H1 (cell line): ENCODE data around the gene ZYG11B. TPM values are rescaled to one million over a fixed set of nuclear protein-coding genes. Genes with fewer than 3 reads are reported as not detected.
"Not testable (repeated sequence)": the region's sequence is repeated elsewhere in the genome, so short reads cannot be mapped to it uniquely, and the experiment has no call there.

ENCODE experiments used
- CTCF ChIA-PET: fragments of 300-600 bp; sonication (Branson Sonifier 250); formaldehyde crosslinking; loops from one replicate; lab custom pipeline; 2021; ENCODE audit not compliant: partially characterized antibody; lab: Charles Lee
- POLR2A ChIA-PET: fragments of 300-600 bp; sonication (Branson Sonifier 250); formaldehyde crosslinking; loops from one replicate; lab custom pipeline; 2021; ENCODE audit warnings: inconsistent platforms; ENCODE audit not compliant: partially characterized antibody; lab: Charles Lee
- DNase-seq, 2 experiments: peaks; one replicate each; pipeline versions ENCODE4 v3.0.0 to v3.0.0-alpha.2; 2010 to 2022; ENCODE audit warnings: low spot score in 2 of 2, low read depth in 1 of 2, mixed read lengths in 1 of 2
- FAIRE-seq: peaks from 2 replicates; lab custom pipeline; 2011; peaks lifted over from hg19 to GRCh38; lab: Jason Lieb, UNC
- H2AFZ ChIP-seq: 2 replicates; pipeline ENCODE4 v1.8.1; 2012; ENCODE audit warnings: low read length, inconsistent platforms
- H2AK5ac ChIP-seq: 2 replicates; pipeline ENCODE4 v1.6.1; 2013; ENCODE audit warnings: low read depth, low read length
- H2BK120ac ChIP-seq: replicated peaks from 2 replicates; pipeline ENCODE3; 2013; ENCODE audit warnings: low read depth, low read length, inconsistent platforms
- H2BK12ac ChIP-seq: 2 replicates; pipeline ENCODE4 v1.6.1; 2013; ENCODE audit warnings: low read depth, low read length
- H2BK15ac ChIP-seq: 2 replicates; pipeline ENCODE4 v1.6.1; 2013; ENCODE audit warnings: low read length
- H2BK20ac ChIP-seq: 2 replicates; pipeline ENCODE4 v1.6.1; 2013; ENCODE audit warnings: low read length
- H2BK5ac ChIP-seq: 2 replicates; pipeline ENCODE4 v1.6.1; 2013; ENCODE audit warnings: low read depth, low read length
- H3K14ac ChIP-seq: 2 replicates; pipeline ENCODE4 v1.6.1; 2013; ENCODE audit warnings: inconsistent platforms; ENCODE audit not compliant: insufficient read length
- H3K18ac ChIP-seq: 2 replicates; pipeline ENCODE4 v1.6.1; 2013; ENCODE audit warnings: low read length; ENCODE audit errors: extremely low read depth
- H3K23ac ChIP-seq: 2 replicates; pipeline ENCODE4 v1.6.1; 2013; ENCODE audit warnings: inconsistent platforms; ENCODE audit not compliant: insufficient read length
- H3K23me2 ChIP-seq: 2 replicates; pipeline ENCODE4 v1.6.1; 2013; ENCODE audit warnings: low read depth, low read length
- H3K27ac ChIP-seq: 2 replicates; pipeline ENCODE4 v1.6.1; 2011; ENCODE audit warnings: low read depth, low read length, inconsistent platforms
- H3K27me3 ChIP-seq, 4 experiments: replicated peaks in 1 of 4; 1 replicate in 1 of 4; 2 replicates in 3 of 4; pipeline versions ENCODE4 v1.6.1 to v1.8.1; 2011 to 2013; ENCODE audit warnings: low read length in 3 of 4, mild to moderate bottlenecking in 3 of 4, inconsistent platforms in 2 of 4, mixed read lengths in 2 of 4, moderate library complexity in 1 of 4; ENCODE audit not compliant: control insufficient read depth in 3 of 4, insufficient read depth in 3 of 4; ENCODE audit errors: extremely low read depth in 1 of 4
- H3K36me3 ChIP-seq, 4 experiments: 2 replicates each; pipeline versions ENCODE4 v1.6.1 to v1.8.1; 2011 to 2013; ENCODE audit warnings: mild to moderate bottlenecking in 4 of 4, low read length in 3 of 4, moderate library complexity in 2 of 4, control low read depth in 1 of 4, inconsistent platforms in 1 of 4; ENCODE audit not compliant: insufficient read depth in 4 of 4, control insufficient read depth in 2 of 4
- H3K4ac ChIP-seq: replicated peaks from 2 replicates; pipeline ENCODE3; 2013; ENCODE audit warnings: low read length, low read depth, mixed read lengths, inconsistent platforms; ENCODE audit not compliant: insufficient read length
- H3K4me1 ChIP-seq, 4 experiments: replicated peaks in 1 of 4; 1 replicate in 1 of 4; 2 replicates in 3 of 4; pipeline versions ENCODE4 v1.6.1 to v1.8.1; 2011 to 2013; ENCODE audit warnings: low read length in 3 of 4, inconsistent platforms in 2 of 4, mixed read lengths in 1 of 4; ENCODE audit not compliant: insufficient read depth in 4 of 4, control insufficient read depth in 3 of 4
- H3K4me2 ChIP-seq, 2 experiments: 2 replicates each; pipeline versions ENCODE4 v1.6.1 to v1.8.1; 2011 to 2013; ENCODE audit warnings: low read depth in 2 of 2, low read length in 2 of 2, control low read depth in 1 of 2, inconsistent platforms in 1 of 2, mild to moderate bottlenecking in 1 of 2; ENCODE audit not compliant: insufficient read depth in 1 of 2
- H3K4me3 ChIP-seq, 4 experiments: fragments of 200-600, 300-600 bp in 1 of 4; sonication (generic), shearing (Covaris generic), sonication (Bioruptor Twin) in 1 of 4; 2 replicates each; pipeline versions ENCODE4 v1.5.1 to v1.8.1; 2011 to 2016; ENCODE audit warnings: low read length in 4 of 4, low read depth in 3 of 4, control low read depth in 2 of 4, inconsistent platforms in 2 of 4, mild to moderate bottlenecking in 2 of 4, mixed read lengths in 1 of 4, moderate library complexity in 1 of 4; ENCODE audit not compliant: insufficient read depth in 2 of 4; ENCODE audit errors: extremely low read depth in 1 of 4
- H3K56ac ChIP-seq: replicated peaks from 2 replicates; pipeline ENCODE3; 2013; ENCODE audit warnings: low read depth, mild to moderate bottlenecking, mixed read lengths, low read length, inconsistent platforms; ENCODE audit not compliant: insufficient read length
- H3K79me1 ChIP-seq: 2 replicates; pipeline ENCODE4 v1.6.1; 2013; ENCODE audit warnings: low read depth, low read length, control low read depth
- H3K79me2 ChIP-seq, 2 experiments: 2 replicates each; pipeline versions ENCODE4 v1.6.1 to v1.8.1; 2012 to 2013; ENCODE audit warnings: low read length in 2 of 2, mild to moderate bottlenecking in 2 of 2, inconsistent platforms in 1 of 2; ENCODE audit not compliant: insufficient read depth in 2 of 2, control insufficient read depth in 1 of 2
- H3K9ac ChIP-seq, 4 experiments: replicated peaks in 1 of 4; 1 replicate in 1 of 4; 2 replicates in 3 of 4; pipeline versions ENCODE4 v1.6.1 to v1.8.1; 2011 to 2013; ENCODE audit warnings: low read depth in 3 of 4, low read length in 3 of 4, control low read depth in 2 of 4, mild to moderate bottlenecking in 2 of 4, moderate library complexity in 2 of 4, inconsistent platforms in 1 of 4; ENCODE audit errors: extremely low read depth in 1 of 4
- H3K9me3 ChIP-seq, 2 experiments: 2 replicates each; pipeline versions ENCODE4 v1.6.1 to v1.8.1; 2012 to 2013; ENCODE audit warnings: mild to moderate bottlenecking in 2 of 2, moderate library complexity in 2 of 2, control low read depth in 1 of 2, inconsistent platforms in 1 of 2, low read depth in 1 of 2, low read length in 1 of 2, mixed read lengths in 1 of 2; ENCODE audit not compliant: insufficient read depth in 2 of 2
- H4K20me1 ChIP-seq, 2 experiments: replicated peaks in 1 of 2; 2 replicates each; pipeline versions ENCODE3 to v1.8.1; 2011 to 2013; ENCODE audit warnings: inconsistent platforms in 2 of 2, low read length in 2 of 2, mild to moderate bottlenecking in 1 of 2; ENCODE audit not compliant: insufficient read depth in 2 of 2, control insufficient read depth in 1 of 2
- H4K5ac ChIP-seq: 2 replicates; pipeline ENCODE4 v1.6.1; 2013; ENCODE audit warnings: low read length, low read depth, mixed read lengths, inconsistent platforms; ENCODE audit not compliant: insufficient read length
- H4K8ac ChIP-seq: 2 replicates; pipeline ENCODE4 v1.8.0; 2013; ENCODE audit warnings: mild to moderate bottlenecking, moderate library complexity, low read length, inconsistent platforms; ENCODE audit not compliant: insufficient read depth; ENCODE audit errors: extremely low read depth
- H4K91ac ChIP-seq: replicated peaks from 2 replicates; pipeline ENCODE3; 2013; ENCODE audit warnings: low read length, mixed read lengths, inconsistent platforms; ENCODE audit not compliant: insufficient read length
- SIX5 ChIP-seq: IDR thresholded peaks from 2 replicates; pipeline ENCODE4 v1.6.1; 2011; ENCODE audit warnings: mild to moderate bottlenecking, low read depth, low read length
- WGBS, 2 experiments: shearing (Covaris generic) in 1 of 2; methylation state at CpG; one replicate each; pipeline versions ENCODE4 v1.1.6 to v1.1.7; 2013 to 2015; ENCODE audit warnings: low lambda C conversion rate in 2 of 2, mixed read lengths in 2 of 2, inconsistent platforms in 1 of 2, low coverage in 1 of 2, missing lambda C conversion rate in 1 of 2; ENCODE audit not compliant: insufficient replicate concordance in 2 of 2, insufficient coverage in 1 of 2, insufficient read length in 1 of 2; ENCODE audit errors: extremely low coverage in 1 of 2, missing lambda C conversion rate in 1 of 2; 5-methylcytosine and 5-hydroxymethylcytosine counted together
- polyA plus RNA-seq, 7 experiments: library from polyadenylated mRNA; depleted of rRNA in 3 of 7; stranded (reverse) in 5 of 7; unstranded in 2 of 7; fragments of >200 nt in 5 of 7; fragments of 200-250 nt in 2 of 7; gene quantifications; 1 replicate in 5 of 7; 2 replicates in 1 of 7; 4 replicates in 1 of 7; pipeline versions ENCODE4 v1.2.1 to v1.2.3, GENCODE V29; 2011 to 2013; ENCODE audit warnings: missing spikeins in 2 of 7, mixed read lengths in 2 of 7
- total RNA-seq: library from RNA; stranded (reverse); fragmentation: NEBNext Ultra II Directional; extraction: Animal tissue kit (Norgen Biotek cat#: 25700); gene quantifications from 2 replicates; pipeline ENCODE4 v1.2.1, GENCODE V29; 2021

The ZYG11B gene
- total and polyA plus RNA-seq, 2 of the 8 experiments (the other 6 are each of a cell fraction or from before 2014, with no cell fraction given) = 4.4 to 20.9 TPM

DNA sequence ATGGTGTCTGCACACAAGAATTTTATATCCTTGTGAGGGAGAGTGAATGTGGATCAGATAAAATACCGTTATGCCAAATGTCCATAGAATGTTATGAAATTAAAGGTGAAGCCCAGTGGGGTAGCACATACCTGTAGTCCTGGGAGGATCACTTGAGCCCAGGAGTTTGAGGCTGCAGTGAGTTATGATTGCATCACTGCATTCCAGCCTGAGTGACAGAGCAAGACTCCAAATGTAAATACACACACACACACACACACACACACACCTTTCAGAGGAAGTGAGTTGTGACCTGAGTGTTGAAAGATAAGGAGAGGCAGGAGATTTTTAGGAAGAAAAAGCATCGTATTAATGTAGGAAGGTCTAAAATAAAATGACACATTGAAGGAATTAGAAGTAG is 88.2 kb downstream of the ZYG11B start:
- CTCF ChIA-PET = no interaction called here
- no peak overlapping the region for H2BK120ac ChIP-seq

DNA sequence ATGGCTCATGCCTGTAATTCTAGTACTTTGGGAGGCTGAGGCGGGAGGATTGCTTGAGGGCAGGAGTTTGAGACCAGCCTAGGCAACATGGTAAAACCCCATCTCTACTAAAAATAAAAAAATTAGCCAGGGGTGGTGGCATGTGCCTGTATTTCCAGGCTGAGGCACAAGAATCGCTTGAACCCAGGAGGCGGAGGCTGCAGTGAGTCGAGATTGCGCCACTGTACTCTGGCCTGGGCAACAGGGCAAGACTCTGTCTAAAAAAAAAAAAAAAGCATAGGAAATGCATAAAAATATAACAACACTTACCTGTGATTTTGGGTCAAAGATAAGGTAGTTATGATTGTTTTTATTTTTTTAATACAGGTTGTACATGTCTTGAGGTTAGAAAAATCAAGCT is 94.6 kb downstream of the ZYG11B start:
- CTCF ChIA-PET = interaction anchor here (0.6 to 0.7 kb wide), 2 partner anchors 82 to 356 kb away, joined by 3 to 6 read pairs; no protein-coding TSS in a partner anchor

More for the DNA sequence above, 88.2 kb downstream of the ZYG11B start:
- no peak overlapping the region for H4K91ac ChIP-seq
- H3K23ac ChIP-seq = no peak overlapping the region
- POLR2A ChIA-PET = no interaction called here
- FAIRE-seq (no peak), DNase-seq (no peak)
- H2BK5ac ChIP-seq = no peak overlapping the region
- TF ChIP-seq SIX5 = no peak
- no peaks in the 10 kb centered on the region for H3K4me1 ChIP-seq
- H2BK12ac ChIP-seq = no peak overlapping the region
- no peak overlapping the region for H2AFZ ChIP-seq
- H4K8ac ChIP-seq = no peak overlapping the region
- H3K27me3 ChIP-seq = no peaks in the 10 kb centered on the region
- H3K18ac ChIP-seq = no peak overlapping the region
- H3K4me2 ChIP-seq = no peak overlapping the region
- WGBS, 2 experiments = 88% methylated on average over 2 of the region's 2 CpGs; no CpG with 5 or more reads in 1 of the 2 experiments
- H3K23me2 ChIP-seq = no peaks in the 10 kb centered on the region
- no peaks in the 10 kb centered on the region for H3K79me2 ChIP-seq
- no peak overlapping the region for H3K9ac ChIP-seq
- peaks cover 0 to 19% (median 2%) of the 10 kb centered on the region in 4 experiments; a peak in 3 of 8 replicates for H3K36me3 ChIP-seq
- H2BK15ac ChIP-seq = no peak overlapping the region
- no peaks in the 10 kb centered on the region for H3K9me3 ChIP-seq
- no peak overlapping the region for H3K4ac ChIP-seq
- peaks cover 0 to 1% of the 10 kb centered on the region in 2 experiments for H4K20me1 ChIP-seq
- H4K5ac ChIP-seq = no peak overlapping the region
- H2AK5ac ChIP-seq = no peak overlapping the region
- no peak overlapping the region for H3K14ac ChIP-seq
- H3K4me3 ChIP-seq = no peak overlapping the region
- no peak overlapping the region for H2BK20ac ChIP-seq
- H3K79me1 ChIP-seq = no peaks in the 10 kb centered on the region
- H3K27ac ChIP-seq = no peak overlapping the region
- H3K56ac ChIP-seq = no peak overlapping the region

More for the DNA sequence above, 94.6 kb downstream of the ZYG11B start:
- not testable (repeated sequence) for DNase-seq, H2BK15ac ChIP-seq, H3K79me1 ChIP-seq, H3K23me2 ChIP-seq, H3K27me3 ChIP-seq, H3K4me1 ChIP-seq, H2BK20ac ChIP-seq, H2AFZ ChIP-seq, H3K9me3 ChIP-seq, H4K8ac ChIP-seq, H2BK12ac ChIP-seq, H3K4ac ChIP-seq, H4K5ac ChIP-seq, H3K56ac ChIP-seq, H4K91ac ChIP-seq, H4K20me1 ChIP-seq, H3K9ac ChIP-seq, H3K4me2 ChIP-seq, H2BK120ac ChIP-seq, H3K14ac ChIP-seq, H3K79me2 ChIP-seq, H2BK5ac ChIP-seq, H3K4me3 ChIP-seq, H3K23ac ChIP-seq, FAIRE-seq, H3K18ac ChIP-seq, H3K27ac ChIP-seq, H2AK5ac ChIP-seq
- WGBS, 2 experiments = 90% methylated on average over 5 of the region's 5 CpGs; no CpG with 5 or more reads in 1 of the 2 experiments
- H3K36me3 ChIP-seq = peaks cover 0 to 15% (median 0%) of the 10 kb centered on the region in 4 experiments; a peak in 1 of 8 replicates
- POLR2A ChIA-PET = interaction anchor here (0.6 kb wide), 1 partner anchor 82 kb away, joined by 3 read pairs; no protein-coding TSS in a partner anchor
